Suprapubic skin (tissue), 3 donors: ENCODE data around the gene MGAT3.

ENCODE experiments used
- CTCF ChIP-seq, 2 donors: fragments of 200-600 bp in 1 of 2; fragments of 450-650 bp in 1 of 2; sonication (generic) in 1 of 2; IDR thresholded peaks; one replicate each; pipeline ENCODE4 v1.5.1; 2016 to 2019; ENCODE audit warnings: antibody characterized with exemption in 2 of 2, mild to moderate bottlenecking in 1 of 2, moderate library complexity in 1 of 2
- EP300 ChIP-seq: sonication (generic); formaldehyde crosslinking; IDR thresholded peaks from one replicate; pipeline ENCODE4 v1.6.1; 2017; ENCODE audit warnings: antibody characterized with exemption
- POLR2A ChIP-seq, 2 donors: fragments of 450-650 bp; IDR thresholded peaks; one replicate each; pipeline ENCODE4 v1.6.1; 2017; ENCODE audit warnings: antibody characterized with exemption in 2 of 2, mild to moderate bottlenecking in 2 of 2, moderate library complexity in 2 of 2

- TF ChIP-seq POLR2A (IDR thresholded peaks at IDR 0.05) (no peak), CTCF (IDR thresholded peaks at IDR 0.05) (no peak), EP300 (no peak)
These were observed 55.2 kb downstream of the MGAT3 start for GRCh38 chr22:39512026-39512425.
